ENCODE measurements around the gene TUBB3.

The TUBB3 gene

DNA sequence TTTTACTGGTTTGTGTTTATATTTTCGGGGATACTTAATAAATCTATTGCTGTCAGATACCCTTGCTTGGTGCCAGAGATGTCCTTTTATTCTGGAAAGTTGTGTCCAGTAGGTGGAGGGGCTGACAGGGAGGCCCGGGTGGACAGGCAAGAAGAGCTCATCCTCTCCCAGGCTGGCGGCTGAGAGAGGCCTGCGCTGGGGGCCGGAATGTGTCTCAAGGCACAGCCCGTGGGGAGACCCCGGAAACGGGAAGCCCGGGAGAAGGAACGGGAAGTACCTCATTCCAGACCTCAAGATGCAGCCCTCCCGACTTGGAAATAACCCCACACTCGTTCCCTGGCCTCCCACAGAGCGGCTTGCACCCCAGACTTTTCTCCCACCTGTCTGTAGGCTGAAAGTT, 12.9 kb downstream of the TUBB3 start:
- Histone ChIP-seq H3K4me2 (ENCODE audit: low read depth, low read length) (no peak overlapping the region), H3K27me3 (replicated peaks; ENCODE audit: insufficient read depth, low read length) (peaks cover 27% of the 10 kb centered on the region), H3K9ac (ENCODE audit: low read length) (no peak overlapping the region), H3K9me2 (replicated peaks; ENCODE audit: insufficient read depth, low read length) (no peaks in the 10 kb centered on the region), H3K9me3 (replicated peaks; ENCODE audit: insufficient read depth, low read length) (no peaks in the 10 kb centered on the region), H3K4me1 (ENCODE audit: low read length) (no peaks in the 10 kb centered on the region), H3K27ac (ENCODE audit: low read length) (no peak overlapping the region), H2AFZ (ENCODE audit: low read length) (no peak overlapping the region), H4K20me1 (ENCODE audit: insufficient read depth, low read length) (no peaks in the 10 kb centered on the region), H3K4me3 (ENCODE audit: low read length) (no peak overlapping the region), H3K36me3 (replicated peaks; ENCODE audit: insufficient read depth, low read length) (no peaks in the 10 kb centered on the region), H3F3A (ENCODE audit: insufficient read depth, low read length) (no peaks in the 10 kb centered on the region), H3K79me2 (ENCODE audit: low read length) (no peaks in the 10 kb centered on the region)
- TF ChIP-seq EZH2 (optimal IDR thresholded peaks at IDR 0.05; ENCODE audit: low read depth, low read length) (no peak), EZH2phosphoT487 (IDR thresholded peaks at IDR 0.05; ENCODE audit: low read length) (no peak), CTCF (IDR thresholded peaks at IDR 0.05; ENCODE audit: low read length) (no peak)
- no peak for DNase-seq

DNA sequence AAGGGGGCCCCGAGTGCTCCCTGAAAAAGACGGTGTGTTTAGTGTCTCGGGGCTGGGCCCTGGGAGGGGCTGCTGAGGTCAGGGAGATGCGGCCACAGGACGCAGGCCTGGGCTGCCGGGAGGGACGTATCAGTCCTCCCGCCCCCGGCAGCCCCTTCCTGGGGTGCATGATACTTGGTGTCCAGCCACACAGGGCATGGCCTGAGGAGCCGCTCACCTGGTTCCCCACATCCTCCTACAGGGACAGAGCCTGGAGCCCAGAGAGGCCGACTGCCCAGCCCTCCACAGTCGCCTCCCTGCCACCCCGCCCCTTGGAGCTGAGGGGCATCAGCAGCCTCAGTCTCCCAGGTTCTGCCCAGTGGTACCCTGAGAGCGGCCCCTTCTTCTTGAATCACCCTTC, 13.4 kb downstream of the TUBB3 start:
- H3K9me2 ChIP-seq (replicated peaks; ENCODE audit: insufficient read depth, low read length): no peaks in the 10 kb centered on the region
- no peaks in the 10 kb centered on the region for H3K36me3 ChIP-seq (replicated peaks; ENCODE audit: insufficient read depth, low read length)
- H3F3A ChIP-seq (ENCODE audit: insufficient read depth, low read length): no peaks in the 10 kb centered on the region
- no peak overlapping the region for H3K9ac ChIP-seq (ENCODE audit: low read length)
- no peak overlapping the region for H3K27ac ChIP-seq (ENCODE audit: low read length)
- no peak overlapping the region for H3K4me3 ChIP-seq (ENCODE audit: low read length)
- DNase-seq: no peak
- H3K4me2 ChIP-seq (ENCODE audit: low read depth, low read length): no peak overlapping the region
- H4K20me1 ChIP-seq (ENCODE audit: insufficient read depth, low read length): no peaks in the 10 kb centered on the region
- H3K4me1 ChIP-seq (ENCODE audit: low read length): no peaks in the 10 kb centered on the region
- H3K27me3 ChIP-seq (replicated peaks; ENCODE audit: insufficient read depth, low read length): peaks cover 27% of the 10 kb centered on the region
- no peaks in the 10 kb centered on the region for H3K79me2 ChIP-seq (ENCODE audit: low read length)
- no peaks in the 10 kb centered on the region for H3K9me3 ChIP-seq (replicated peaks; ENCODE audit: insufficient read depth, low read length)
- H2AFZ ChIP-seq (ENCODE audit: low read length): no peak overlapping the region
- TF ChIP-seq EZH2phosphoT487 (IDR thresholded peaks at IDR 0.05; ENCODE audit: low read length) (no peak), CTCF (IDR thresholded peaks at IDR 0.05; ENCODE audit: low read length) (no peak), EZH2 (optimal IDR thresholded peaks at IDR 0.05; ENCODE audit: low read depth, low read length) (no peak)

DNA sequence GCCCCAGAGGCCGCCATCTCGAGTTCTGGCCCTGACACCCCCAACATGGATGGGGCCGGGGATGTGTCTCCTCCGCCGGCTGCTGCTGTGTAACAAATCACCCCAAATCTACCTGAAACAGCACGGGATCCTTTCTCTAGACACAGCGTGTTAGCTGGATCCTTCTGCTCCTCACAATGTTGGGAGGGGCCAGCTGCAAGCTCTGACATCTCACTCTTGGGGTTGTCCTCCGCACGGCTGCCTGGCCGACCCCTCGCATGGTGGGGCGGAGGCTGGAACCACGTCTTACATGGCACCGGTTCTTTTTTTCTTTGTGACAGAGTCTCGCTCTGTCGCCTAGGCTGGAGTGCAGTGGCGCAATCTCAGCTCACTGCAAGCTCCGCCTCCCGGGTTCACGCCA, 13.8 kb downstream of the TUBB3 start:
- Histone ChIP-seq H3K27ac (ENCODE audit: low read length) (no peak overlapping the region), H3K79me2 (ENCODE audit: low read length) (no peaks in the 10 kb centered on the region), H3K9me2 (replicated peaks; ENCODE audit: insufficient read depth, low read length) (no peaks in the 10 kb centered on the region), H3K9me3 (replicated peaks; ENCODE audit: insufficient read depth, low read length) (no peaks in the 10 kb centered on the region), H3K4me3 (ENCODE audit: low read length) (no peak overlapping the region), H3F3A (ENCODE audit: insufficient read depth, low read length) (no peaks in the 10 kb centered on the region), H3K4me1 (ENCODE audit: low read length) (no peaks in the 10 kb centered on the region), H3K9ac (ENCODE audit: low read length) (no peak overlapping the region), H3K36me3 (replicated peaks; ENCODE audit: insufficient read depth, low read length) (no peaks in the 10 kb centered on the region), H3K4me2 (ENCODE audit: low read depth, low read length) (no peak overlapping the region), H3K27me3 (replicated peaks; ENCODE audit: insufficient read depth, low read length) (peaks cover 27% of the 10 kb centered on the region), H2AFZ (ENCODE audit: low read length) (no peak overlapping the region), H4K20me1 (ENCODE audit: insufficient read depth, low read length) (no peaks in the 10 kb centered on the region)
- DNase-seq: no peak
- TF ChIP-seq EZH2 (optimal IDR thresholded peaks at IDR 0.05; ENCODE audit: low read depth, low read length) (no peak), EZH2phosphoT487 (IDR thresholded peaks at IDR 0.05; ENCODE audit: low read length) (no peak), CTCF (IDR thresholded peaks at IDR 0.05; ENCODE audit: low read length) (no peak)
